ENCODE measurements around the gene ERC2.

ERC2 gene

GRCh38 chr3:55968331-55968730 lies 499.9 kb downstream of the ERC2 start:
- Histone ChIP-seq H3K18ac (ENCODE audit: low read length) (no peak overlapping the region), H3K4me1 (ENCODE audit: control insufficient read depth in 1 of 2, insufficient read depth in 2 of 2, low read length in 2 of 2) (peaks cover 3 to 6% of the 10 kb centered on the region in 2 experiments), H3K9ac (ENCODE audit: low read length) (no peak overlapping the region), H3K79me1 (ENCODE audit: low read length) (no peaks in the 10 kb centered on the region), H3K9me3 (ENCODE audit: insufficient read depth, low read depth, low read length) (no peaks in the 10 kb centered on the region), H3K14ac (ENCODE audit: low read length) (no peak overlapping the region), H3K4me3 (ENCODE audit: low read depth, low read length) (no peak overlapping the region), H4K91ac (ENCODE audit: low read depth, low read length) (no peak overlapping the region), H2AFZ (ENCODE audit: insufficient read depth, low read length, poor library complexity) (no peak overlapping the region), H3K4me2 (ENCODE audit: low read length) (no peak overlapping the region), H2AK5ac (ENCODE audit: low read length) (no peak overlapping the region), H3K36me3 (ENCODE audit: control insufficient read depth in 1 of 2, insufficient read depth in 2 of 2, low read length in 2 of 2) (no peaks in the 10 kb centered on the region), H3K27ac (ENCODE audit: low read depth, low read length) (peak overlapping the region; percentile 47), H3K79me2 (ENCODE audit: control insufficient read depth, insufficient read depth, low read length, poor library complexity) (no peaks in the 10 kb centered on the region), H2BK5ac (ENCODE audit: low read depth, low read length, poor library complexity) (no peak overlapping the region), H3K4ac (ENCODE audit: low read depth, low read length) (no peak overlapping the region), H2BK120ac (ENCODE audit: insufficient read depth, low read length, poor library complexity) (no peak overlapping the region), H3K23ac (ENCODE audit: low read length) (no peak overlapping the region), H4K12ac (ENCODE audit: low read depth, low read length) (no peak overlapping the region), H3K27me3 (ENCODE audit: insufficient read depth, low read length) (no peaks in the 10 kb centered on the region), H4K8ac (ENCODE audit: low read depth, low read length) (no peak overlapping the region), H2BK12ac (ENCODE audit: low read length) (no peak overlapping the region)
- no CpG with 5 or more reads among the region's 6 CpGs for WGBS (ENCODE audit: extremely low coverage, insufficient coverage, insufficient read length)
- peak; percentile 50 to 80 for DNase-seq

- Histone ChIP-seq H3K27ac (ENCODE audit: low read depth, low read length) (no peak overlapping the region), H2BK120ac (ENCODE audit: insufficient read depth, low read length, poor library complexity) (no peak overlapping the region), H3K9ac (ENCODE audit: low read length) (no peak overlapping the region), H3K18ac (ENCODE audit: low read length) (no peak overlapping the region), H2BK5ac (ENCODE audit: low read depth, low read length, poor library complexity) (no peak overlapping the region), H4K8ac (ENCODE audit: low read depth, low read length) (no peak overlapping the region), H3K27me3 (ENCODE audit: insufficient read depth, low read length) (no peaks in the 10 kb centered on the region), H3K79me1 (ENCODE audit: low read length) (no peaks in the 10 kb centered on the region), H2AFZ (ENCODE audit: insufficient read depth, low read length, poor library complexity) (no peak overlapping the region), H3K4me1 (ENCODE audit: control insufficient read depth in 1 of 2, insufficient read depth in 2 of 2, low read length in 2 of 2) (peaks cover 3 to 6% of the 10 kb centered on the region in 2 experiments), H3K79me2 (ENCODE audit: control insufficient read depth, insufficient read depth, low read length, poor library complexity) (no peaks in the 10 kb centered on the region), H3K9me3 (ENCODE audit: insufficient read depth, low read depth, low read length) (no peaks in the 10 kb centered on the region), H3K36me3 (ENCODE audit: control insufficient read depth in 1 of 2, insufficient read depth in 2 of 2, low read length in 2 of 2) (no peaks in the 10 kb centered on the region), H3K4me3 (ENCODE audit: low read depth, low read length) (no peak overlapping the region), H4K91ac (ENCODE audit: low read depth, low read length) (no peak overlapping the region), H3K4ac (ENCODE audit: low read depth, low read length) (no peak overlapping the region), H2AK5ac (ENCODE audit: low read length) (no peak overlapping the region), H3K4me2 (ENCODE audit: low read length) (no peak overlapping the region), H4K12ac (ENCODE audit: low read depth, low read length) (no peak overlapping the region), H3K14ac (ENCODE audit: low read length) (no peak overlapping the region), H3K23ac (ENCODE audit: low read length) (no peak overlapping the region), H2BK12ac (ENCODE audit: low read length) (no peak overlapping the region)
- WGBS (ENCODE audit: extremely low coverage, insufficient coverage, insufficient read length), result no CpG with 5 or more reads among the region's 1 CpG
- peak in 1 of 2 donors; percentile 3 for DNase-seq
Measured at GRCh38 chr3:55966566-55966965, 501.7 kb downstream of the ERC2 start.

- H2BK5ac ChIP-seq (ENCODE audit: low read depth, low read length, poor library complexity), result no peak overlapping the region
- H4K12ac ChIP-seq (ENCODE audit: low read depth, low read length), result no peak overlapping the region
- H2AFZ ChIP-seq (ENCODE audit: insufficient read depth, low read length, poor library complexity), result no peak overlapping the region
- H3K23ac ChIP-seq (ENCODE audit: low read length), result no peak overlapping the region
- no peak overlapping the region for H3K4ac ChIP-seq (ENCODE audit: low read depth, low read length)
- H3K4me2 ChIP-seq (ENCODE audit: low read length), result no peak overlapping the region
- H3K79me2 ChIP-seq (ENCODE audit: control insufficient read depth, insufficient read depth, low read length, poor library complexity), result no peaks in the 10 kb centered on the region
- H2BK120ac ChIP-seq (ENCODE audit: insufficient read depth, low read length, poor library complexity), result no peak overlapping the region
- no peaks in the 10 kb centered on the region for H3K9me3 ChIP-seq (ENCODE audit: insufficient read depth, low read depth, low read length)
- no peak overlapping the region for H2BK12ac ChIP-seq (ENCODE audit: low read length)
- no peak overlapping the region for H2AK5ac ChIP-seq (ENCODE audit: low read length)
- no peaks in the 10 kb centered on the region for H3K36me3 ChIP-seq (ENCODE audit: control insufficient read depth in 1 of 2, insufficient read depth in 2 of 2, low read length in 2 of 2)
- H4K8ac ChIP-seq (ENCODE audit: low read depth, low read length), result no peak overlapping the region
- H3K4me3 ChIP-seq (ENCODE audit: low read depth, low read length), result no peak overlapping the region
- H4K91ac ChIP-seq (ENCODE audit: low read depth, low read length), result no peak overlapping the region
- H3K14ac ChIP-seq (ENCODE audit: low read length), result no peak overlapping the region
- H3K27me3 ChIP-seq (ENCODE audit: insufficient read depth, low read length), result no peaks in the 10 kb centered on the region
- no peak overlapping the region for H3K9ac ChIP-seq (ENCODE audit: low read length)
- no peak for DNase-seq
- H3K18ac ChIP-seq (ENCODE audit: low read length), result no peak overlapping the region
- H3K79me1 ChIP-seq (ENCODE audit: low read length), result no peaks in the 10 kb centered on the region
- H3K4me1 ChIP-seq (ENCODE audit: control insufficient read depth in 1 of 2, insufficient read depth in 2 of 2, low read length in 2 of 2), result peaks cover 3 to 6% of the 10 kb centered on the region in 2 experiments
- H3K27ac ChIP-seq (ENCODE audit: low read depth, low read length), result no peak overlapping the region
- 100% methylated on average over 1 of the region's 5 CpGs for WGBS (ENCODE audit: extremely low coverage, insufficient coverage, insufficient read length)
Measured at GRCh38 chr3:55965776-55966175, 502.5 kb downstream of the ERC2 start.

GRCh38 chr3:55964491-55964985 lies 503.7 kb downstream of the ERC2 start:
- WGBS (ENCODE audit: extremely low coverage, insufficient coverage, insufficient read length), result no CpG with 5 or more reads among the region's 2 CpGs

More at GRCh38 chr3:55964491-55964985, 503.7 kb downstream of the ERC2 start:
- Histone ChIP-seq H2BK12ac (ENCODE audit: low read length) (no peak overlapping the region), H3K18ac (ENCODE audit: low read length) (no peak overlapping the region), H3K23ac (ENCODE audit: low read length) (no peak overlapping the region), H4K8ac (ENCODE audit: low read depth, low read length) (no peak overlapping the region), H3K27me3 (ENCODE audit: insufficient read depth, low read length) (no peaks in the 10 kb centered on the region), H3K79me2 (ENCODE audit: control insufficient read depth, insufficient read depth, low read length, poor library complexity) (no peaks in the 10 kb centered on the region), H3K9me3 (ENCODE audit: insufficient read depth, low read depth, low read length) (no peaks in the 10 kb centered on the region), H4K91ac (ENCODE audit: low read depth, low read length) (no peak overlapping the region), H3K9ac (ENCODE audit: low read length) (no peak overlapping the region), H3K4ac (ENCODE audit: low read depth, low read length) (no peak overlapping the region), H2AFZ (ENCODE audit: insufficient read depth, low read length, poor library complexity) (no peak overlapping the region), H2BK5ac (ENCODE audit: low read depth, low read length, poor library complexity) (no peak overlapping the region), H3K4me1 (ENCODE audit: control insufficient read depth in 1 of 2, insufficient read depth in 2 of 2, low read length in 2 of 2) (peaks cover 3 to 6% of the 10 kb centered on the region in 2 experiments), H2AK5ac (ENCODE audit: low read length) (no peak overlapping the region), H3K4me2 (ENCODE audit: low read length) (no peak overlapping the region), H3K36me3 (ENCODE audit: control insufficient read depth in 1 of 2, insufficient read depth in 2 of 2, low read length in 2 of 2) (no peaks in the 10 kb centered on the region), H3K4me3 (ENCODE audit: low read depth, low read length) (no peak overlapping the region), H3K14ac (ENCODE audit: low read length) (no peak overlapping the region), H3K27ac (ENCODE audit: low read depth, low read length) (no peak overlapping the region), H3K79me1 (ENCODE audit: low read length) (no peaks in the 10 kb centered on the region), H4K12ac (ENCODE audit: low read depth, low read length) (no peak overlapping the region), H2BK120ac (ENCODE audit: insufficient read depth, low read length, poor library complexity) (no peak overlapping the region)
- no peak for DNase-seq
